Measurements from ENCODE around the gene NOP14. TPM values are rescaled to one million over a fixed set of nuclear protein-coding genes. Genes with fewer than 3 reads are reported as not detected.

Gene NOP14
- total RNA-seq, 1 donor = 25.6 TPM

GRCh38 chr4:2929469-2929868 is 33.7 kb downstream of the NOP14 start:
- H3K4me3 ChIP-seq (ENCODE audit: low read depth, low read length) = no peak overlapping the region
- no peak for TF ChIP-seq CTCF (IDR thresholded peaks at IDR 0.05; ENCODE audit: insufficient read depth, low read length)
- DNase-seq (ENCODE audit: low read depth) = no peak

GRCh38 chr4:2928242-2929176 is 34.7 kb downstream of the NOP14 start:
- TF ChIP-seq CTCF (IDR thresholded peaks at IDR 0.05; ENCODE audit: insufficient read depth, low read length) = no peak
- no peak for DNase-seq (ENCODE audit: low read depth)
- no peak overlapping the region for H3K4me3 ChIP-seq (ENCODE audit: low read depth, low read length)

GRCh38 chr4:2927696-2928075 is 35.5 kb downstream of the NOP14 start:
- TF ChIP-seq CTCF (IDR thresholded peaks at IDR 0.05; ENCODE audit: insufficient read depth, low read length) = no peak
- no peak for DNase-seq (ENCODE audit: low read depth)
- no peak overlapping the region for H3K4me3 ChIP-seq (ENCODE audit: low read depth, low read length)

- TF ChIP-seq CTCF (IDR thresholded peaks at IDR 0.05; ENCODE audit: insufficient read depth, low read length) = no peak
- H3K4me3 ChIP-seq (ENCODE audit: low read depth, low read length) = no peak overlapping the region
- no peak for DNase-seq (ENCODE audit: low read depth)
Observed at GRCh38 chr4:2927016-2927695, 36.0 kb downstream of the NOP14 start.

GRCh38 chr4:2925931-2926860 is 37.0 kb downstream of the NOP14 start:
- H3K4me3 ChIP-seq (ENCODE audit: low read depth, low read length) = no peak overlapping the region
- TF ChIP-seq CTCF (IDR thresholded peaks at IDR 0.05; ENCODE audit: insufficient read depth, low read length) = no peak
- DNase-seq (ENCODE audit: low read depth) = no peak

- no peak for DNase-seq (ENCODE audit: low read depth)
- TF ChIP-seq CTCF (IDR thresholded peaks at IDR 0.05; ENCODE audit: insufficient read depth, low read length) = no peak
- no peak overlapping the region for H3K4me3 ChIP-seq (ENCODE audit: low read depth, low read length)
Observed at GRCh38 chr4:2925496-2925895, 37.7 kb downstream of the NOP14 start.
